ENCODE data around the gene EDEM3. TPM values are rescaled to one million over a fixed set of nuclear protein-coding genes. Genes with fewer than 3 reads are reported as not detected.

Gene EDEM3
- total RNA-seq, 1 experiment from 2014 or later: 14.1 TPM

- TF ChIP-seq CTCF (IDR thresholded peaks at IDR 0.05; ENCODE audit: insufficient read depth in 1 of 2, low read depth in 1 of 2, low read length in 1 of 2, severe bottlenecking in 1 of 2, unreplicated experiment in 1 of 2): no peak
- H3K27ac Mint-ChIP-seq (ENCODE audit: unreplicated experiment): peak overlapping the region; percentile 90
- peaks cover 25% of the 10 kb centered on the region for H3K4me1 Mint-ChIP-seq (ENCODE audit: low read depth, unreplicated experiment)
- no peaks in the 10 kb centered on the region for H3K9me3 Mint-ChIP-seq (ENCODE audit: unreplicated experiment)
- Histone ChIP-seq H3K4me3 (ENCODE audit: low read depth, low read length) (peak overlapping the region; percentile 82), H3K4me1 (peaks cover 6% of the 10 kb centered on the region; the same call in 1 of the 2 replicates), H3K36me3 (ENCODE audit: control insufficient read depth, insufficient read depth, low read length) (no peaks in the 10 kb centered on the region), H3K27me3 (replicated peaks; ENCODE audit: control insufficient read depth, insufficient read depth, low read length) (no peaks in the 10 kb centered on the region), H3K9me3 (no peaks in the 10 kb centered on the region)
- ChIA-PET POLR2A (no interaction called here), CTCF (no interaction called here)
- intact Hi-C loops (cut with micrococcal nuclease; ENCODE audit: unreplicated experiment): no loop called here
- H3K27me3 Mint-ChIP-seq (ENCODE audit: insufficient read depth, unreplicated experiment): no peaks in the 10 kb centered on the region
- DNase-seq: no peak
- H3K36me3 Mint-ChIP-seq (ENCODE audit: insufficient read depth, unreplicated experiment): peaks cover 11% of the 10 kb centered on the region
- peak overlapping the region; percentile 98 for H3K4me3 Mint-ChIP-seq (ENCODE audit: unreplicated experiment)
- no TSS peak for BruUV-seq (replicated peaks)
Measured at GRCh38 chr1:184753117-184753516, 1.5 kb downstream of the EDEM3 start.

DNA sequence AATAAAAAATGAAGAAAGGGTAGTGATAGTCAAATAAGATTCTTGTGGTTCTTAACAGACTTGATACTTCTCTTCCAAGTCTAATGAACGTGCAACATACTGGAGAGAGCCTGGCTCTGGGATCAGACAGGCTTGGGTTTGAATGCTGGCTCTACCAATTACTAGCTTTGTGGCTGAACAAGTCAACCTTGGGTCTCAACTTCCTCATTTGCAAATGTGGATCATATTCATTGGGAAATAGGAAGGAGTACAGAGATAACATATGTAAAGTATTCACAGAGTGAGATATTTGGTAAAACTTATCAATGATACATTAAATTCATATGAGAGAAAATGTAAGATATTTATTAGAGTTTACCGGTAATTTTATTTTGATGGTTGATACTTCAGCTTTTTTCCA is 2.0 kb downstream of the EDEM3 start:
- Mint-ChIP-seq H3K27ac (ENCODE audit: unreplicated experiment) (no peak overlapping the region), H3K27me3 (ENCODE audit: insufficient read depth, unreplicated experiment) (no peaks in the 10 kb centered on the region), H3K9me3 (ENCODE audit: unreplicated experiment) (no peaks in the 10 kb centered on the region), H3K36me3 (ENCODE audit: insufficient read depth, unreplicated experiment) (peaks cover 11% of the 10 kb centered on the region), H3K4me1 (ENCODE audit: low read depth, unreplicated experiment) (peaks cover 25% of the 10 kb centered on the region), H3K4me3 (ENCODE audit: unreplicated experiment) (peak overlapping the region; percentile 98)
- BruUV-seq (replicated peaks): no TSS peak
- no peak for DNase-seq
- no peak overlapping the region; the same call in 1 of the 2 replicates for H3K4me3 ChIP-seq (ENCODE audit: low read depth, low read length)
- peaks cover 6% of the 10 kb centered on the region; the same call in 1 of the 2 replicates for H3K4me1 ChIP-seq
- TF ChIP-seq CTCF (IDR thresholded peaks at IDR 0.05; ENCODE audit: insufficient read depth in 1 of 2, low read depth in 1 of 2, low read length in 1 of 2, severe bottlenecking in 1 of 2, unreplicated experiment in 1 of 2): no peak
- ChIA-PET CTCF (no interaction called here), POLR2A (interaction anchor here (0.6 kb wide), 1 partner anchor 293 kb away, joined by 4 read pairs; no protein-coding TSS in a partner anchor)
- intact Hi-C loops (cut with micrococcal nuclease; ENCODE audit: unreplicated experiment): no loop called here
- no peaks in the 10 kb centered on the region for H3K27me3 ChIP-seq (replicated peaks; ENCODE audit: control insufficient read depth, insufficient read depth, low read length)
- H3K36me3 ChIP-seq (ENCODE audit: control insufficient read depth, insufficient read depth, low read length): no peaks in the 10 kb centered on the region
- no peaks in the 10 kb centered on the region for H3K9me3 ChIP-seq

- Histone ChIP-seq H3K9me3 (no peaks in the 10 kb centered on the region), H3K36me3 (ENCODE audit: control insufficient read depth, insufficient read depth, low read length) (no peaks in the 10 kb centered on the region), H3K4me3 (ENCODE audit: low read depth, low read length) (no peak overlapping the region), H3K4me1 (peaks cover 14% of the 10 kb centered on the region), H3K27me3 (replicated peaks; ENCODE audit: control insufficient read depth, insufficient read depth, low read length) (no peaks in the 10 kb centered on the region)
- intact Hi-C loops (cut with micrococcal nuclease; ENCODE audit: unreplicated experiment): no loop called here
- ChIA-PET CTCF (no interaction called here), POLR2A (no interaction called here)
- Mint-ChIP-seq H3K4me3 (ENCODE audit: unreplicated experiment) (no peak overlapping the region), H3K9me3 (ENCODE audit: unreplicated experiment) (no peaks in the 10 kb centered on the region), H3K4me1 (ENCODE audit: low read depth, unreplicated experiment) (peaks cover 15% of the 10 kb centered on the region), H3K27ac (ENCODE audit: unreplicated experiment) (no peak overlapping the region), H3K36me3 (ENCODE audit: insufficient read depth, unreplicated experiment) (peaks cover 1% of the 10 kb centered on the region), H3K27me3 (ENCODE audit: insufficient read depth, unreplicated experiment) (no peaks in the 10 kb centered on the region)
- TF ChIP-seq CTCF (IDR thresholded peaks at IDR 0.05; ENCODE audit: insufficient read depth in 1 of 2, low read depth in 1 of 2, low read length in 1 of 2, severe bottlenecking in 1 of 2, unreplicated experiment in 1 of 2): no peak
- DNase-seq: no peak
- BruUV-seq (replicated peaks): no TSS peak
Measured at GRCh38 chr1:184748740-184749139, 5.9 kb downstream of the EDEM3 start.

Data from Caco-2 (cell line).